ENCODE results near the gene NDNF. TPM values are rescaled to one million over a fixed set of nuclear protein-coding genes. Genes with fewer than 3 reads are reported as not detected.

The NDNF gene
- total RNA-seq = 0.16 and 5.1 TPM in 2 replicates

DNA sequence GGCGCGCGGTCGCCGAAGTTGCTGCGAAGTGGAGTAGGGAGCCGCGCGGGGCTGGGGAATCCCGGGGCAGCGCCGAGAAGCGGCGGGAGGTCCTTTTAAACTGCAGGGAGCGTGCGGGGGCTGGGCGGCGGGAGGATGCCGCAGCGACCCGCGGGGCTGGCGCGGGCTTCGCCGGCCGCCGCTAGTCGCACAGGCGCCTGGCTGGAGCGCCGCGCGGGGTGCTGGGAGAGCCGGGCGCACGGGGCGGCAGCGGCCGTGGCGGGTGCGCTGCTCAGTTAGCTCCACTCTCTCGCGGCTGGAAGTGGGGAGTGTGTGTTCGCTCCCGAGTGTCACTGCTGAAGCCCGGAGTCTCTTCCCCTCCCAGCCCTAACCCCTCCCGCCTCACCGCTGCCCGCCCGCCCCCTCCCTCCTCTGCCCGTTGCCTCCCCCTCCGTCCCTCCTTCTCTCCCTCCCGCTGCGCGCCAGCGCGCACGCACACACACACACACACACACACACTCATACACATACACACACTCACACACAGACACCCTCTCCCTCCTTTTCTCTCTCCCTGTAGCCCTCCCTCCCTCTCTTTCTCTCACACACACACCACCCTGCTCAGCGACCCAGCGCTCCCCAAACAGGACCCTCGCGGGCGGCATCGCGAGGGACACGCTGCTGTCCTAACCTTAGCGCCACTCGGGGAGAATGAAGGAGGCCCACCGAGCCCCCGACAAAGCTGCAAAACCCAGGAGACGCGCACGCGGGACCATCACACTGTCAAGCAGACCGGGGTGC is at the start of gene NDNF:
Gene NDNF (minus strand): TSS at position 312 of the 780 bp plus-strand sequence. CDS start 26,698 bp downstream, outside the sequence.

Other genes with a start within 250 kb of the NDNF start
- 3.1 and 5.7 TPM in 2 replicates for gene PRDM5, start 149.8 kb downstream of the NDNF start, total RNA-seq
- gene TNIP3, start 91.8 kb upstream of the NDNF start, total RNA-seq = 0.25 and 0.32 TPM in 2 replicates